Activated CD4-positive, alpha-beta T cell treated with anti-CD3 and anti-CD28 coated beads, Interleukin-2, amount 10 ng/mL, durations not matched to agents 7 days and 5 days (primary cell): ENCODE results near the gene RAPGEF4. TPM values are rescaled to one million over a fixed set of nuclear protein-coding genes. Genes with fewer than 3 reads are reported as not detected.

Source experiments
- CTCF ChIA-PET: fragments of 350-600 bp; sonication (Branson Sonifier 250); formaldehyde crosslinking; loops from one replicate; lab custom pipeline; 2021; ENCODE audit warnings: antibody characterized with exemption; lab: Charles Lee
- POLR2A ChIA-PET: fragments of 350-600 bp; sonication (Branson Sonifier 250); formaldehyde crosslinking; loops from one replicate; lab custom pipeline; 2021; ENCODE audit warnings: antibody characterized with exemption; lab: Charles Lee
- DNase-seq: peaks from one replicate; pipeline ENCODE4 v3.0.0-alpha.2; 2020
- H3K27ac Mint-ChIP-seq: one replicate; pipeline ENCODE4 v1.8.0; 2021; ENCODE audit warnings: mild to moderate bottlenecking, moderate library complexity, mixed read lengths
- H3K27me3 Mint-ChIP-seq: one replicate; pipeline ENCODE4 v1.8.0; 2021; ENCODE audit warnings: mixed read lengths
- H3K36me3 Mint-ChIP-seq: one replicate; pipeline ENCODE4 v1.8.0; 2021; ENCODE audit warnings: low read depth, mixed read lengths
- H3K4me1 Mint-ChIP-seq: one replicate; pipeline ENCODE4 v1.8.0; 2021; ENCODE audit warnings: mixed read lengths
- H3K4me3 Mint-ChIP-seq: one replicate; pipeline ENCODE4 v1.8.0; 2021; ENCODE audit warnings: mild to moderate bottlenecking, moderate library complexity, mixed read lengths
- H3K9me3 Mint-ChIP-seq: one replicate; pipeline ENCODE4 v1.8.0; 2021; ENCODE audit warnings: mixed read lengths
- total RNA-seq, 2 experiments: library from RNA; stranded (reverse); gene quantifications; one replicate each; pipeline ENCODE4 v1.2.3, GENCODE V29; 2021

RAPGEF4 gene
- total RNA-seq, 2 experiments from 2014 or later, result 0.62 to 0.77 TPM

DNA sequence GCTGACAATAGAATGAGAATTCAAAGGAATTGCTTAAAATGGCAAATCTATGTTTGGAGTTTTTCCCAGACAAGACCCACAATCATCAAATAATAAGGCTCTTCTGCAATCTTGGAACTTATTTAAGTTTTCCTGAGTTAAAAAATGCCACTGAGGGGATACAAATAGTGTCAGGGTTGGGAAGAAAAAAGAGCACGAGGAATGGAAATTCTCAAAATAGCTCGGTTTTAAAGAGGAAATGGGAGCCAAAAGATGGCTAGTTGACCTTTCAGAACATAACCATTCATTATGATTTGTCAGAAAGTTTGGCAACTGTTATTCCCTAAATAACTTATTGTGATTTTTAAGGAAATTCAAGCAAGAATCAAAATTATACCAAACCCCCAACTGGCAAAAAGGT is 127.7 kb downstream of the RAPGEF4 start:
- H3K27ac Mint-ChIP-seq, result no peak overlapping the region
- no peaks in the 10 kb centered on the region for H3K9me3 Mint-ChIP-seq
- peaks cover 15% of the 10 kb centered on the region for H3K27me3 Mint-ChIP-seq
- H3K36me3 Mint-ChIP-seq, result no peaks in the 10 kb centered on the region
- no peak for DNase-seq
- peaks cover 2% of the 10 kb centered on the region for H3K4me1 Mint-ChIP-seq
- H3K4me3 Mint-ChIP-seq, result no peak overlapping the region
- ChIA-PET CTCF (no interaction called here), POLR2A (no interaction called here)

DNA sequence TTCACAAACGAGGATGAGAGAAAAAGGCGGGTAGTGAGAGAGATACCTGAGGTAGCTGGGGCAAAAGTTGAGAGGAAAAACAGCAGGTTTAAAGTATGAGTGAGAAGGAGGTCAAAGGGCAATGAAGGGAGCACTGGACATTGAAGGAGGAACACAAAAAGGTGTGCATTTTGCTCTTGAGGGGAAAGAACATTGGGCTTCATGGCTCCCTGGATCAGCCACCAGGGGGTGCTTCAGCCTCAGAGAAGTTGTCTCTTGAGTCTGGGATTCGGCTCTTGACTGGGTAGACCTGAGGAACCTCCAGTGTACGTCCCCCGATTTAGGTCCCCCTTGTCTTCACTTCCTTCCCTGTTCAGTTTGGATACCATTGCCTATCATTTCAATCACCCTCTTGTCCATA is 128.5 kb downstream of the RAPGEF4 start:
- POLR2A ChIA-PET, result no interaction called here
- H3K4me1 Mint-ChIP-seq, result peaks cover 2% of the 10 kb centered on the region
- CTCF ChIA-PET, result no interaction called here
- H3K4me3 Mint-ChIP-seq, result no peak overlapping the region
- peaks cover 15% of the 10 kb centered on the region for H3K27me3 Mint-ChIP-seq
- no peaks in the 10 kb centered on the region for H3K36me3 Mint-ChIP-seq
- peak; percentile 43 for DNase-seq
- no peak overlapping the region for H3K27ac Mint-ChIP-seq
- no peaks in the 10 kb centered on the region for H3K9me3 Mint-ChIP-seq

DNA sequence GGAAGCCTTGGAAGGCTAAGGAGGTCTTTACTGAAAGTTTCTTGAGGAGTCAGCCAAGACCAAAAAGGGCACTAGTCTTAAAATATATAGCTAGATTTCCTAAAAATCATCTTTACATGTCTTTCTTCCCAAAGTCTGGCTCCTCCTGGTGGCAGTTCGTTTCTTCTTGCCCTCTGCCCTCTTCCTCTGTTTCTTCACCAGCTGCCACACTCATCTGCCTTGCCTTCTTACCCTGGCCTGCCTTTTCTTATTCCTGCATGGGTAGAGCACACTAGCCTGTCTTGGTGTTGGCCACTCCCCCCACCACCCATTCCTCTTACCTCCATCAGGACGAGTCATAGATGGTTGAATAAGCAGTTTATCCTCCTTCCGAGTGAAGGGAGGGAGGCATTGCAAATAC is 129.8 kb downstream of the RAPGEF4 start:
- no peak for DNase-seq
- Mint-ChIP-seq H3K4me3 (no peak overlapping the region), H3K27me3 (peaks cover 7% of the 10 kb centered on the region), H3K4me1 (no peaks in the 10 kb centered on the region), H3K9me3 (no peaks in the 10 kb centered on the region), H3K27ac (no peak overlapping the region), H3K36me3 (no peaks in the 10 kb centered on the region)
- ChIA-PET POLR2A (no interaction called here), CTCF (no interaction called here)

DNA sequence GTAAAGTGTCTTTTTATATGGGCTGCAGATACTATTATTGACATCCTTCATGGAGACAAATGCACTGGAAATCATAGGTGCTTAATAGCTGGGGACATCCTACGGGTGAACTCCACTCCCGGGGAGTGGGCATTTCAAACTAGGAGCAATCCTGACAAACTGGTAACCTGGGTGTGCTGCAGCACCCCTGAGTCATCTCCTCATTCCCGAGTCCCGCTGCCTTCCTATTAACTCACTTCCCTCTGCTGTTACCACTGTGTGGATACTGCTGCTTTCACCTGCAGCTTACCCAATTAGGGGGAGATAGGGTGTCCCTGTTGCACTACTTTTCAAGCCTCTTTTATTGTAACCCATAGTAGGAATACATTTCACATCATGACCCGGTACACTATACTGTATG is 134.2 kb downstream of the RAPGEF4 start:
- no peak overlapping the region for H3K27ac Mint-ChIP-seq
- H3K4me3 Mint-ChIP-seq, result no peak overlapping the region
- H3K4me1 Mint-ChIP-seq, result peaks cover 4% of the 10 kb centered on the region
- ChIA-PET CTCF (no interaction called here), POLR2A (no interaction called here)
- peaks cover 1% of the 10 kb centered on the region for H3K27me3 Mint-ChIP-seq
- H3K9me3 Mint-ChIP-seq, result no peaks in the 10 kb centered on the region
- no peak for DNase-seq
- H3K36me3 Mint-ChIP-seq, result no peaks in the 10 kb centered on the region

DNA sequence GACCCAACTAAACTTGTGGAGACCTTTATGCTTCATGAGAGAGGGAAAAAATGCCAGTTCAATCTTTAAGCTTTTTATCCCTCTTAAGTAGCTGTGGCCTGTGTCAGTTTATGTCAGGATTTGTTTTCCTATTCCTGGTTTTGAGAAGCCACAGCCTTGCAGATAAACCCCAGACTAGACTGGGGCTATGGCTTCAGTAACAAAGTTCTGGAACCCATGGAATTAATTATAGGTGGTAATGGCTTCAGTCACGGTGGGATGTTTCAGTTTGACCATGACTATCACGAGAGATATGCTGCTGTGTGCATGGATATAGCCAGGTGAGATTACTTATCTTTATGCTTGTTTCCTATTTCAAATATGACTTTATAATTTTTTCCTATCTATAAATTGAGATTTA is 134.8 kb downstream of the RAPGEF4 start:
- no peaks in the 10 kb centered on the region for H3K27me3 Mint-ChIP-seq
- H3K36me3 Mint-ChIP-seq, result no peaks in the 10 kb centered on the region
- no peak overlapping the region for H3K4me3 Mint-ChIP-seq
- H3K9me3 Mint-ChIP-seq, result no peaks in the 10 kb centered on the region
- DNase-seq, result no peak
- H3K27ac Mint-ChIP-seq, result no peak overlapping the region
- ChIA-PET CTCF (no interaction called here), POLR2A (no interaction called here)
- H3K4me1 Mint-ChIP-seq, result peaks cover 4% of the 10 kb centered on the region

DNA sequence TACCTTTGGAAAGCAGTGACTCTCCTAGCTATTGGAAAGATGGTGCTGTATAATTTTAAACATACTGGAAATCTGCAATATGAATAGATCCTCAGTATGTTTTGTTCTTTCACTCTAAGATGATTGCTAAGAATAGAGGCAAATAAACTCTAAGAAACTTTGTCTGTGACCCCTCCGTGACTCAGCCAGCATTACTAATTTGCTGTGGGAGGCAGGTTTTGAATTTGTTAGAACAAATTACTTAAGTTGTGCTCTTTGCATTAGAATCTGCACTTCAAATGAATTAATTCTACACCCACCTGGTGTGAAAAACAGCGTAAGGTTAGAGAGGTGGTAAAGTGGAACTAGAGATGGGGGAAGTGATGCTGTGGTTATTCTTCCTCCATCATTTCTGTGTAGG is 142.2 kb downstream of the RAPGEF4 start:
- no peak for DNase-seq

DNA sequence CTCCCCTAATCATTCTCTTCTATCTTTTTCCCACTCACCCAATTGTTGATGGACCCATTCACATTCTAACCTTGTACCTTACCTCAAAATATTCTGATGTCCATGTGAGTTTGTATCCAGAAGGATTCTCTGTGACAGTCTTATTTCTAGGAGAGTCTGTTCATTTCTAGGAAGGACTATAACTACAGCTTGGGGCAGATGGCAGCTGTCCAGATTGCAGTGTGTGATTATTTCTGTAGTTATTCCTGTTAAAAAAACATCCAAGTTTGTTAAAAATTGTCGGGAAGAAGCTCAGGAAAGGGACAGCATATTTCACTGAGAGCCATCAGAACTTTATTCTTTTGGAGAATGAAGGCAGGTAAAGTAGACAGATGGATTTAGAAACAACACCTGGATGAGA is 142.6 kb downstream of the RAPGEF4 start:
- POLR2A ChIA-PET, result no interaction called here
- H3K9me3 Mint-ChIP-seq, result peaks cover 2% of the 10 kb centered on the region
- no peak for DNase-seq
- H3K36me3 Mint-ChIP-seq, result no peaks in the 10 kb centered on the region
- no peak overlapping the region for H3K4me3 Mint-ChIP-seq
- CTCF ChIA-PET, result interaction anchor here (1.1 kb wide), 1 partner anchor 24 kb away, joined by 4 read pairs; no protein-coding TSS in a partner anchor
- no peaks in the 10 kb centered on the region for H3K4me1 Mint-ChIP-seq
- H3K27me3 Mint-ChIP-seq, result peaks cover 10% of the 10 kb centered on the region
- no peak overlapping the region for H3K27ac Mint-ChIP-seq

More for the DNA sequence above, 142.2 kb downstream of the RAPGEF4 start:
- CTCF ChIA-PET, result interaction anchor here (1.1 kb wide), 1 partner anchor 25 kb away, joined by 4 read pairs; no protein-coding TSS in a partner anchor
- no peaks in the 10 kb centered on the region for H3K36me3 Mint-ChIP-seq
- peaks cover 2% of the 10 kb centered on the region for H3K9me3 Mint-ChIP-seq
- H3K27me3 Mint-ChIP-seq, result peaks cover 10% of the 10 kb centered on the region
- no peak overlapping the region for H3K27ac Mint-ChIP-seq
- H3K4me1 Mint-ChIP-seq, result no peaks in the 10 kb centered on the region
- POLR2A ChIA-PET, result no interaction called here
- no peak overlapping the region for H3K4me3 Mint-ChIP-seq

DNA sequence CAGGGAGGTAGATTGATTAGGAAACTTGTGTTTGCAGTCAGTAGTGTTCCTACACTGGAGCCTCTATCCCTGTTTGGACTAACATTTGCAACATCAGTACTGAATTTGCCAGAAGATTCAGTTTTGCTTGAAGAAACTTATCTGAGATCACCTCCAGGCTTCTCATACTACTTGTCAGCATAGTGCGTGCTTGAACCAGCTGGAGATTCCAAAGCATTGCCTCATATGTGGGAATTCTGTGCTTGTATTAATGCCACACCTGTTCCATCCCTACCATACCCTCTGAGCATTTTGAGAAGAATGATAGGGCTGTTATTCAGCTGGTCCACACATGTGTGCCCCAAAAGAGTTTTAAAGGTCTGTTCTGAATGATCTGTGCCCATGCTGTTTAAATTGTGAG is 148.7 kb downstream of the RAPGEF4 start:
- Mint-ChIP-seq H3K27me3 (peaks cover 3% of the 10 kb centered on the region), H3K4me1 (no peaks in the 10 kb centered on the region), H3K27ac (no peak overlapping the region), H3K36me3 (no peaks in the 10 kb centered on the region), H3K9me3 (no peaks in the 10 kb centered on the region), H3K4me3 (no peak overlapping the region)
- ChIA-PET POLR2A (no interaction called here), CTCF (interaction anchor here (1.5 kb wide), 1 partner anchor 150 kb away, joined by 3 read pairs; no protein-coding TSS in a partner anchor)
- no peak for DNase-seq

DNA sequence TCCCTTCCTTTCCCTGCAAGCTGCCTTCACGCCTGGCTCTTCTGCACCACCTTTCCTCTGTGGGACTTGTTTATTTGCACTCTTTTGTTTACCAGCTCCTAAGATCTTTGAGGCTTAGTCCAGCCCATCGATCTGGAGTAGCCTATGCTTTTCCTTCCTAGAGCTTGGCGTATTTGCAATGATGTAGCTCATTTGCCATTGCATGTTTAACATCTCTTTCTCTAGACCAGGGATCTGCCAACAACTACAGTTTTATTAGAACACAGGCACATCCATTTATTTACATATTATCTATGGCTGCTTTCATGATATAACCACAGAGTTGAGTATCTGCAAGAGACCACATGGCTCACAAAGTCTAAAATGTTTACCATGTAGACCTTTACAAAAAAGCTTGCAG is 150.4 kb downstream of the RAPGEF4 start:
- peaks cover 3% of the 10 kb centered on the region for H3K27me3 Mint-ChIP-seq
- POLR2A ChIA-PET, result no interaction called here
- CTCF ChIA-PET, result no interaction called here
- H3K36me3 Mint-ChIP-seq, result no peaks in the 10 kb centered on the region
- no peak overlapping the region for H3K4me3 Mint-ChIP-seq
- H3K27ac Mint-ChIP-seq, result no peak overlapping the region
- no peaks in the 10 kb centered on the region for H3K4me1 Mint-ChIP-seq
- no peaks in the 10 kb centered on the region for H3K9me3 Mint-ChIP-seq
- DNase-seq, result no peak

DNA sequence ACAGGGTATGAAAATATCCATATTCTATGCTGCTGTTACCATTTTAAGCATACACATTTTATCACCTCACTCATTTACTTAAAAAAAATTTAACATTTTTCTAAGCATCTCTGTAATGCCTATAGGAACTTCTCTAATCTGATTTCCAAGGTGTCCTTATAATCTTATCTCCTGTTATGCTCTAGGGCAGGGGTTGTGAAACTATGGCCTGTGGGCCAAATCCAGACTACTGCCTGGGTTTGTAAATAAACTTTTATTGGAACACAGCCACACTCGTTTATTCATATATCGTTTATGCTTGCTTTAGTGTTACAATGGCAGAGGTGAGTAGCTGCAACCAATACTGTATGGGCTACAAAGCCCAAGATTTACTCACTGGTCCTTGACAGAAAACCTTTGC is 151.6 kb downstream of the RAPGEF4 start:
- Mint-ChIP-seq H3K27ac (no peak overlapping the region), H3K27me3 (peaks cover 5% of the 10 kb centered on the region), H3K36me3 (no peaks in the 10 kb centered on the region), H3K9me3 (no peaks in the 10 kb centered on the region), H3K4me3 (no peak overlapping the region), H3K4me1 (no peaks in the 10 kb centered on the region)
- ChIA-PET POLR2A (no interaction called here), CTCF (no interaction called here)
- no peak for DNase-seq

DNA sequence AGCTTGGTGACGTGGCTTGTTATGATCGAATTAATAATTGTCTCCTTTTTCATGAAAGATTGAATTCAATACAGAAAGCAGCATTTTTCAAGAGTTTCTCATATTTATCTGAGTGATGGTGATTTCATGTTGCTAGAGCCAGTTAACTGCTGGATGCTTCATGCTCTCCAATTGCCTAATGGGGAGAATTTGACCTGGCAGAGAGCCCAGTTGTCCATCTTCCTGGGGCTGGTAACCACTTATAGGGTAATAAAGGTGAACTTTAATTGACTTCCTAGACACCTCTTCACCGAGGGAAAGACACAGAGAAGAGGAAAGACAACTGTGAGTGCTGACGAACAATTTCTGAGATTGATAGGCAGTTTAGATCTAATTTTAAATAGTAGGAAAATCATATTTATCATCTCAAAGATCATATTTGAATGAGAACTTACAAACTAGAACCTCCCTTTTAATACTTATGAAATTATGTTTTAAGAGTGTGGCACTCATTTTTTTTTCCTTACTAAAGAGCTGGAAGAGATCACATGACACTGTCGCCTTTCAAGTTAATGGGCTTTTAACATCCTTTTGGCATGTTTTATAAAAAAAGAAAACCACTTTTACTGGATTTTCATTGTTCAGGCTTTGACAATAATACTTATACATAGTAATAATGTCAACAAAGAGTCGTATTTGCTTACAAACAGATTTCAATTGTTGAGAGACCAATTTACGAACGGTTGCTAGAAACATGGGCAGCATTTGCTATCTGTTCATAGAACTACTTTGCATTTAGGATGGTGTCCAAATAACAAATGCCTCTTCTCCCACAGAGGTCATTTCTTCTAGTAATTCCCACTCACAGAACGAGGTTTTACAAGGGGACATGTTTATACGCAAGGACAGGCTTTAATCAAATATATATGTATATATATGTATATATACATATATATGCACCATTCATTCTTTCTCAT is 153.3 kb downstream of the RAPGEF4 start:
- CTCF ChIA-PET, result no interaction called here
- Mint-ChIP-seq H3K4me1 (no peaks in the 10 kb centered on the region), H3K27me3 (peaks cover 8% of the 10 kb centered on the region), H3K9me3 (no peaks in the 10 kb centered on the region), H3K27ac (no peak overlapping the region), H3K36me3 (no peaks in the 10 kb centered on the region), H3K4me3 (no peak overlapping the region)
- no peak for DNase-seq
- POLR2A ChIA-PET, result interaction anchor here (0.7 kb wide), 1 partner anchor 44 kb away, joined by 3 read pairs; no protein-coding TSS in a partner anchor

DNA sequence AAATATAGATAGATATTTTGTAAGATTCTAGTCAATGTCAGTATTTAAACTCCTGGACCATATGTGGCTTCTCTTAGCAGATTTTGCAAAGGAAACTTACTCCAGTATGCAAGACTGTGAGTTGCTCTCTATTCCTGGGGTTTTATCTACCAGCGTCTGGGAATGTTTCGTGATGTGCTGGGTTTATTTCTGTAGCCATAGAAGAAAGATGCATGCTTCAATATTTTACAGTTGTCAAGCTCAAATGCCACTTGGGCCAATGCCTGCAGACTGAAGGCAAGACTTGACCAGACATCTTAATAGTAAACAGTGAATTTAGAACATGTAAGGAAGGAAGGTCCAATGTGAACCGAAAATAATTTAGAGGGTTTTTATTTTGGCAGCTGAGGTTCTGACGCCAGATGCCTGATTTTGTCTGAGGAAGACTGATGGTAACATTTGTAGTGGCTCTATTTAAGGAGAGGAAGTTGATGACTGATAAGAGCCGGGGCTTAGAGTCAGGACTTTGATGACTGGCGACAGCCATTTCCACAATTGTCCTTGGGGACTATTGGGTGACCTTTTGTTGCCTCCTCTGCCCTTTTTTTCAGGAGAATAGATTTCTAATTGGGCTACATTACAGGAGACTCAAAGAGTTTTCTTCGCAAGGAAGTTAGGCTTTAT is 154.3 kb downstream of the RAPGEF4 start:
- POLR2A ChIA-PET, result interaction anchor here (0.7 kb wide), 1 partner anchor 43 kb away, joined by 3 read pairs; no protein-coding TSS in a partner anchor
- Mint-ChIP-seq H3K4me1 (no peaks in the 10 kb centered on the region), H3K27ac (no peak overlapping the region), H3K9me3 (no peaks in the 10 kb centered on the region), H3K4me3 (no peak overlapping the region), H3K36me3 (no peaks in the 10 kb centered on the region), H3K27me3 (peaks cover 8% of the 10 kb centered on the region)
- no peak for DNase-seq
- CTCF ChIA-PET, result interaction anchor here (0.5 kb wide), 1 partner anchor 310 kb away, joined by 3 read pairs; no protein-coding TSS in a partner anchor

DNA sequence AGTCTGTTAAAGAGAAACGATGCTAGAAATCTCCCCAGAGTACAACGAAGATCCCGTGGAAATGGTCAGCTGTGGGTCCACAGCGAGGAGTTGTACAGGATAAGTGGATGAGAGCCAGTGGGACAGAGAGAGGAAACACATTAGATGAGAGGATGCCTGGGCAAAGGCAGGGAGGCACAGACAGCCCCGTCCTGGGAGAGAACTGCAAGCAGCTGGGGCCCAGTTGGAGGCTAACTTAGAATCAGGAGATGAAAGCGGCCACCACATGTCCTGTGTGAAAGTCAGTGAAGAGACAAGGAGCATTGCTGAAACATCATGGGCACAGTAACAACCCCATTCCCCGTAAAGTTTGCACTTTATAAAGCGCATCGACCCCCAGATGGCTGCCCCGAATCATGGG is 157.5 kb downstream of the RAPGEF4 start:
- no peaks in the 10 kb centered on the region for H3K4me1 Mint-ChIP-seq
- H3K36me3 Mint-ChIP-seq, result no peaks in the 10 kb centered on the region
- no peak for DNase-seq
- ChIA-PET CTCF (interaction anchor here (1.9 kb wide), 1 partner anchor 15 kb away, joined by 4 read pairs; no protein-coding TSS in a partner anchor), POLR2A (no interaction called here)
- peaks cover 15% of the 10 kb centered on the region for H3K27me3 Mint-ChIP-seq
- H3K27ac Mint-ChIP-seq, result no peak overlapping the region
- no peaks in the 10 kb centered on the region for H3K9me3 Mint-ChIP-seq
- no peak overlapping the region for H3K4me3 Mint-ChIP-seq
